A549 (cell line): ENCODE data around the gene NCOA1. TPM values are rescaled to one million over a fixed set of nuclear protein-coding genes. Genes with fewer than 3 reads are reported as not detected.

Source experiments
- ATAC-seq, 2 experiments: fragments of 200-7000 bp in 1 of 2; fragments of >200 bp in 1 of 2; cut with Nextera tagmentation in 1 of 2; cut with Tn5 transposase in 1 of 2; 3 replicates each; pipeline versions ENCODE4 v1.8.0 to v1.9.1; 2018 to 2020; ENCODE audit warnings: mild to moderate bottlenecking in 1 of 2, moderate library complexity in 1 of 2
- CTCF ChIA-PET: fragments of 300-600 bp; sonication (Branson Sonifier 250); formaldehyde crosslinking; extraction: SDS; loops from one replicate; lab custom pipeline; 2021; ENCODE audit warnings: antibody characterized with exemption, inconsistent platforms; lab: Yijun Ruan, JAX
- POLR2A ChIA-PET: fragments of 350-600 bp; formaldehyde crosslinking; extraction: SDS; loops from one replicate; lab custom pipeline; 2021; ENCODE audit warnings: antibody characterized with exemption, inconsistent platforms; lab: Yijun Ruan, JAX
- DNase-seq, 2 experiments: peaks; one replicate each; pipeline versions ENCODE4 v3.0.0 to v3.0.0-alpha.2; 2011 to 2016; ENCODE audit warnings: low read depth in 1 of 2, low spot score in 1 of 2
- FAIRE-seq: peaks from 2 replicates; lab custom pipeline; 2011; peaks lifted over from hg19 to GRCh38; lab: Jason Lieb, UNC
- H3K27ac ChIP-seq, 2 experiments: fragments of >200 bp; sonication (Bioruptor Twin); formaldehyde crosslinking; 3 replicates each; pipeline ENCODE4 v1.5.1; 2016 to 2017
- H3K4me1 ChIP-seq: fragments of >200 bp; sonication (Bioruptor Twin); formaldehyde crosslinking; 3 replicates; pipeline ENCODE4 v1.6.1; 2016
- H3K4me2 ChIP-seq: fragments of >200 bp; sonication (Bioruptor Twin); formaldehyde crosslinking; 3 replicates; pipeline ENCODE4 v1.6.1; 2016
- H3K4me3 ChIP-seq: fragments of >200 bp; sonication (Bioruptor Twin); formaldehyde crosslinking; 3 replicates; pipeline ENCODE4 v1.5.1; 2016
- H3K9me3 ChIP-seq: fragments of >200 bp; sonication (Bioruptor Twin); formaldehyde crosslinking; 3 replicates; pipeline ENCODE4 v1.6.1; 2016
- BCL3 ChIP-seq: fragments of >200 bp; sonication (Bioruptor Twin); formaldehyde crosslinking; IDR thresholded peaks from 3 replicates; pipeline ENCODE4 v1.6.1; 2016
- BHLHE40 ChIP-seq: IDR thresholded peaks from 2 replicates; pipeline ENCODE4 v1.6.1; 2012; ENCODE audit warnings: low read depth, low read length, inconsistent platforms
- CBX8 ChIP-seq: fragments of 200-600 bp; sonication (generic); IDR thresholded peaks from 2 replicates; pipeline ENCODE4 v1.6.1; 2016
- CHD2 ChIP-seq: fragments of 150-350 bp; IDR thresholded peaks from 2 replicates; pipeline ENCODE4 v1.6.1; 2014; ENCODE audit warnings: low read length; ENCODE audit not compliant: partially characterized antibody
- CHD4 ChIP-seq: fragments of 200-600 bp; sonication (generic); IDR thresholded peaks from 2 replicates; pipeline ENCODE4 v1.6.1; 2016; ENCODE audit warnings: antibody characterized with exemption, mild to moderate bottlenecking, borderline replicate concordance
- EHMT2 ChIP-seq: fragments of 200-600 bp; sonication (generic); IDR thresholded peaks from 2 replicates; pipeline ENCODE4 v1.6.1; 2016; ENCODE audit warnings: antibody characterized with exemption, low read depth, mild to moderate bottlenecking, moderate library complexity
- ELK1 ChIP-seq: fragments of 150-350 bp; IDR thresholded peaks from 2 replicates; pipeline ENCODE4 v1.6.1; 2014; ENCODE audit warnings: low read depth, mild to moderate bottlenecking, low read length
- EP300 ChIP-seq, 2 experiments: fragments of >200 bp; sonication (Bioruptor Twin); formaldehyde crosslinking; IDR thresholded peaks; 2 replicates in 1 of 2; 3 replicates in 1 of 2; pipeline ENCODE4 v1.6.1; 2016 to 2017
- FOSL2 ChIP-seq, 2 experiments: fragments of 450-650 bp in 1 of 2; fragments of >200 bp in 1 of 2; sonication (Bioruptor Twin) in 1 of 2; formaldehyde crosslinking; IDR thresholded peaks; 2 replicates each; pipeline versions ENCODE4 v1.5.0 to v1.6.1; 2016 to 2020; ENCODE audit warnings: mild to moderate bottlenecking in 1 of 2, moderate library complexity in 1 of 2
- GATA3 ChIP-seq: IDR thresholded peaks from 2 replicates; pipeline ENCODE4 v1.6.1; 2012; ENCODE audit warnings: borderline replicate concordance
- KDM1A ChIP-seq: fragments of 200-600 bp; sonication (generic); IDR thresholded peaks from 2 replicates; pipeline ENCODE4 v1.6.1; 2016; ENCODE audit warnings: low read depth, mild to moderate bottlenecking
- KDM5A ChIP-seq: fragments of 200-600 bp; sonication (generic); IDR thresholded peaks from 2 replicates; pipeline ENCODE4 v1.6.1; 2016; ENCODE audit warnings: antibody characterized with exemption, mild to moderate bottlenecking
- MAX ChIP-seq: IDR thresholded peaks from 2 replicates; pipeline ENCODE4 v1.6.1; 2012
- MYC ChIP-seq: IDR thresholded peaks from 2 replicates; pipeline ENCODE4 v1.6.1; 2012; ENCODE audit warnings: mild to moderate bottlenecking, inconsistent platforms, low read length, improper control_type of control experiment, borderline replicate concordance
- NFE2L2 ChIP-seq: fragments of 150-350 bp; conservative IDR thresholded peaks from 2 replicates; pipeline ENCODE4 v1.6.1; 2014; ENCODE audit warnings: low read length
- POLR2A ChIP-seq: IDR thresholded peaks from 2 replicates; pipeline ENCODE4 v1.6.1; 2012; ENCODE audit warnings: mild to moderate bottlenecking, low read length
- RCOR1 ChIP-seq: fragments of 150-350 bp; IDR thresholded peaks from 2 replicates; pipeline ENCODE4 v1.6.1; 2014; ENCODE audit warnings: antibody characterized with exemption, low read length, low read depth
- SMC3 ChIP-seq: fragments of >200 bp; sonication (Bioruptor Twin); formaldehyde crosslinking; IDR thresholded peaks from 3 replicates; pipeline ENCODE4 v1.6.1; 2018; ENCODE audit warnings: inconsistent platforms
- TP53 ChIP-seq: fragments of 250-450 bp; sonication (Bioruptor Pico); IDR thresholded peaks from 2 replicates; pipeline ENCODE4 v1.5.0; 2021; ENCODE audit warnings: mild to moderate bottlenecking, moderate library complexity
- ZC3H11A ChIP-seq: fragments of 450-650 bp; IDR thresholded peaks from 2 replicates; pipeline ENCODE4 v1.6.1; 2014; ENCODE audit warnings: antibody characterized with exemption, mild to moderate bottlenecking
- ZNF302 ChIP-seq: fragments of 250-450 bp; sonication (Bioruptor Pico); IDR thresholded peaks from 2 replicates; pipeline ENCODE4 v1.9.0; 2021; ENCODE audit warnings: inconsistent platforms, mild to moderate bottlenecking, moderate library complexity
- WGBS: methylation state at CpG from one replicate; pipeline ENCODE4 v1.1.6; 2017; ENCODE audit errors: missing lambda C conversion rate; 5-methylcytosine and 5-hydroxymethylcytosine counted together
- polyA plus RNA-seq, 4 experiments: library from polyadenylated mRNA; depleted of rRNA in 3 of 4; stranded (reverse); fragments of >200 nt; fragmentation: RNase III in 1 of 4; extraction: RNeasy Plus Mini Kit Qiagen cat#74134 plus additional on column Dnase treatment in 1 of 4; gene quantifications; 2 replicates in 3 of 4; 3 replicates in 1 of 4; pipeline ENCODE4 v1.2.3, GENCODE V29; 2011 to 2017
- TF ChIP-seq, protein P1 (sequence below): fragments of 250-450 bp; sonication (Bioruptor Pico); IDR thresholded peaks from 2 replicates; pipeline ENCODE4 v1.5.0; 2021; ENCODE audit warnings: mild to moderate bottlenecking, moderate library complexity, borderline replicate concordance
- TF ChIP-seq, protein P2 (sequence below): fragments of 250-450 bp; sonication (Bioruptor Pico); IDR thresholded peaks from 2 replicates; pipeline ENCODE4 v1.5.0; 2020; ENCODE audit warnings: low read depth, mild to moderate bottlenecking, moderate library complexity
- TF ChIP-seq, protein P3 (sequence below): fragments of 450-650 bp; IDR thresholded peaks from 2 replicates; pipeline ENCODE4 v1.6.1; 2014; ENCODE audit warnings: antibody characterized with exemption

NCOA1 gene
- polyA plus RNA-seq, 2 of the 4 experiments (the other 2 are of a cell fraction), result 7.6 to 29.9 TPM

DNA sequence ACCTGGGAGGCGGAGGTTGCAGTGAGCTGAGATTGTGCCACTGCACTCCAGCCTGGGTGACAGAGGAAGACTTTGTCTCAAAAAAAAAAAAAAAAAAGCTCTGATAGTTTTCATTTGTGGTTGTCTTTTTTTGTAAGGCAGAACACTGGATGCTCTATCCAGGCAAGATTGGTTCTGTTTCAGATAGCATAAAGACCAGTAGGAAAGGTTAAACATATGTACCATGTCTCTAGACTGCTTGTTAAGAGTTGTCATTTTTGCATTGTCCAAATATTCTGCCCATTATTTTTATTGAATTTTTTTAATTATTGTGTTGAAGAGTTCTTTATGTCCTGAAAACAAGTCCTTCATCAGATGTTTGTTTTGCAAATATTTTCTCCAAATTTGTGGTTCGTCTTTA lies 60.0 kb downstream of the NCOA1 start:
- ChIA-PET POLR2A (no interaction called here), CTCF (interaction anchor here (0.8 to 1.4 kb wide), 2 partner anchors 15 to 23 kb away, joined by 4 to 6 read pairs; no protein-coding TSS in a partner anchor)
- 92% methylated on average over 2 of the region's 2 CpGs for WGBS
- ATAC-seq, result no peak
- H3K4me2 ChIP-seq, result no peak overlapping the region
- no peak overlapping the region for H3K27ac ChIP-seq
- DNase-seq, result no peak
- H3K4me1 ChIP-seq, result no peaks in the 10 kb centered on the region
- TF ChIP-seq SMC3, result no peak
- no peak for TF ChIP-seq GATA3
- TF ChIP-seq RCOR1, result no peak
- no peak for TF ChIP-seq CHD4
- no peak for TF ChIP-seq NFE2L2
- H3K4me3 ChIP-seq, result no peak overlapping the region
- no peaks in the 10 kb centered on the region for H3K9me3 ChIP-seq
- no peak for FAIRE-seq

DNA sequence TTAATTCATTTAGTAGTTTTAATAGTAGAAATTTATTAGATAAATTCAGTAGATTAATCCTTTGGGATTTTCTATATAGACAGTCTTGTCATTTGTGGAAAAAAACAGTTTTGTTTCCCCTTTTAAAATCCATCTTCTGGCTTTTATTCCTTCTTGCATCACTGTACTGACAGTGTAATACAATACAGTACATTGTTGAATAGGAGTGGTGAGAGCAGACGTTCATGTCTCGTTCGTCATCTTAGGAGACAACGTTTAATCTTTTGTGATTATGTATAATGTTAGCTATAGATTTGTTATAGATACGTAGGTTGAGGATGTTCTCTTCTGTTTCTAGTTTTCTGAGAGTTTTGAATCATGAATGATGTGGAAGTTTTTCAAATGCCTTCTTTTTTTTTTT lies 61.8 kb downstream of the NCOA1 start:
- TF ChIP-seq NFE2L2, result no peak
- no peak for TF ChIP-seq ZC3H11A
- TF ChIP-seq EP300 (IDR thresholded peaks at IDR 0.05), result no peak
- no peak for TF ChIP-seq MAX
- TF ChIP-seq ELK1, result no peak
- TF ChIP-seq MYC, result no peak
- TF ChIP-seq ZNF302, result no peak
- TF ChIP-seq SMC3, result no peak
- TF ChIP-seq KDM1A, result no peak
- no peak for TF ChIP-seq POLR2A
- Histone ChIP-seq H3K4me2 (no peak overlapping the region), H3K4me3 (no peak overlapping the region), H3K9me3 (no peaks in the 10 kb centered on the region), H3K4me1 (no peaks in the 10 kb centered on the region), H3K27ac (no peak overlapping the region)
- ATAC-seq, result no peak
- WGBS, result 88% methylated on average over 5 of the region's 5 CpGs
- FAIRE-seq, result peak; percentile 7
- ChIA-PET POLR2A (no interaction called here), CTCF (interaction anchor here (0.6 kb wide), 1 partner anchor 1122 kb away, joined by 3 read pairs; no protein-coding TSS in a partner anchor)
- DNase-seq, result no peak

- H3K4me2 ChIP-seq, result no peak overlapping the region
- FAIRE-seq (no peak), DNase-seq (no peak), ATAC-seq (no peak)
- WGBS, result 87% methylated on average over 7 of the region's 7 CpGs
- H3K4me3 ChIP-seq, result no peak overlapping the region
- no peaks in the 10 kb centered on the region for H3K4me1 ChIP-seq
- H3K9me3 ChIP-seq, result no peaks in the 10 kb centered on the region
- no peak overlapping the region for H3K27ac ChIP-seq
- TF ChIP-seq CBX8 (no peak), EHMT2 (no peak), BCL3 (no peak), KDM5A (no peak), GATA3 (no peak), BHLHE40 (no peak), TP53 (CRISPR knock-in tag) (no peak), FOSL2 (IDR thresholded peaks at IDR 0.05) (no peak), FOSL2 (CRISPR knock-in tag; IDR thresholded peaks at IDR 0.05) (no peak), CHD2 (no peak), ELK1 (no peak)
- TF ChIP-seq, protein P1, sequence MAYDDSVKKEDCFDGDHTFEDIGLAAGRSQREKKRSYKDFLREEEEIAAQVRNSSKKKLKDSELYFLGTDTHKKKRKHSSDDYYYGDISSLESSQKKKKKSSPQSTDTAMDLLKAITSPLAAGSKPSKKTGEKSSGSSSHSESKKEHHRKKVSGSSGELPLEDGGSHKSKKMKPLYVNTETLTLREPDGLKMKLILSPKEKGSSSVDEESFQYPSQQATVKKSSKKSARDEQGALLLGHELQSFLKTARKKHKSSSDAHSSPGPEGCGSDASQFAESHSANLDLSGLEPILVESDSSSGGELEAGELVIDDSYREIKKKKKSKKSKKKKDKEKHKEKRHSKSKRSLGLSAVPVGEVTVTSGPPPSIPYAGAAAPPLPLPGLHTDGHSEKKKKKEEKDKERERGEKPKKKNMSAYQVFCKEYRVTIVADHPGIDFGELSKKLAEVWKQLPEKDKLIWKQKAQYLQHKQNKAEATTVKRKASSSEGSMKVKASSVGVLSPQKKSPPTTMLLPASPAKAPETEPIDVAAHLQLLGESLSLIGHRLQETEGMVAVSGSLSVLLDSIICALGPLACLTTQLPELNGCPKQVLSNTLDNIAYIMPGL (CRISPR knock-in tag), result no peak
- TF ChIP-seq, protein P2, sequence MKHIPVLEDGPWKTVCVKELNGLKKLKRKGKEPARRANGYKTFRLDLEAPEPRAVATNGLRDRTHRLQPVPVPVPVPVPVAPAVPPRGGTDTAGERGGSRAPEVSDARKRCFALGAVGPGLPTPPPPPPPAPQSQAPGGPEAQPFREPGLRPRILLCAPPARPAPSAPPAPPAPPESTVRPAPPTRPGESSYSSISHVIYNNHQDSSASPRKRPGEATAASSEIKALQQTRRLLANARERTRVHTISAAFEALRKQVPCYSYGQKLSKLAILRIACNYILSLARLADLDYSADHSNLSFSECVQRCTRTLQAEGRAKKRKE (CRISPR knock-in tag), result no peak
- TF ChIP-seq, protein P3, sequence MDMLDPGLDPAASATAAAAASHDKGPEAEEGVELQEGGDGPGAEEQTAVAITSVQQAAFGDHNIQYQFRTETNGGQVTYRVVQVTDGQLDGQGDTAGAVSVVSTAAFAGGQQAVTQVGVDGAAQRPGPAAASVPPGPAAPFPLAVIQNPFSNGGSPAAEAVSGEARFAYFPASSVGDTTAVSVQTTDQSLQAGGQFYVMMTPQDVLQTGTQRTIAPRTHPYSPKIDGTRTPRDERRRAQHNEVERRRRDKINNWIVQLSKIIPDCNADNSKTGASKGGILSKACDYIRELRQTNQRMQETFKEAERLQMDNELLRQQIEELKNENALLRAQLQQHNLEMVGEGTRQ, result no peak
- ChIA-PET CTCF (no interaction called here), POLR2A (no interaction called here)
These were observed 67.9 kb downstream of the NCOA1 start for GRCh38 chr2:24558781-24559472.
